Measurements from ENCODE around the gene ATXN7L1. TPM values are rescaled to one million over a fixed set of nuclear protein-coding genes. Genes with fewer than 3 reads are reported as not detected.

The ATXN7L1 gene
- total and polyA plus RNA-seq, 2 of the 8 experiments (the other 6 are each of a cell fraction or from before 2014, with no cell fraction given) = 14.3 to 34.0 TPM

GRCh38 chr7:105649727-105650381 is 226.5 kb downstream of the ATXN7L1 start:
- H2AK5ac ChIP-seq (ENCODE audit: low read depth, low read length) = no peak overlapping the region
- no peak for FAIRE-seq
- no peak overlapping the region for H3K4me2 ChIP-seq (ENCODE audit: insufficient read depth in 1 of 2, low read depth in 2 of 2, low read length in 2 of 2)
- ChIA-PET CTCF (ENCODE audit: partially characterized antibody) (interaction anchor here (1.0 to 11.8 kb wide), 7 partner anchors 7 to 393 kb away, joined by 3 to 158 read pairs (median 4); no protein-coding TSS in a partner anchor), POLR2A (ENCODE audit: partially characterized antibody) (interaction anchor here (0.6 to 4.6 kb wide), 3 partner anchors 11 to 47 kb away, joined by 3 to 23 read pairs (median 3); no protein-coding TSS in a partner anchor)
- no peaks in the 10 kb centered on the region; a peak in 1 of 4 replicates for H3K79me2 ChIP-seq (ENCODE audit: control insufficient read depth in 1 of 2, insufficient read depth in 2 of 2, low read length in 2 of 2)
- H4K20me1 ChIP-seq (replicated peaks in 1 of 2; ENCODE audit: control insufficient read depth in 1 of 2, insufficient read depth in 2 of 2, low read length in 2 of 2) = no peaks in the 10 kb centered on the region
- no peak overlapping the region for H3K9ac ChIP-seq (replicated peaks in 1 of 4; ENCODE audit: extremely low read depth in 1 of 4, low read depth in 3 of 4, low read length in 3 of 4)
- H2BK20ac ChIP-seq (ENCODE audit: low read length) = no peak overlapping the region
- 91% methylated on average over 4 of the region's 4 CpGs; no CpG with 5 or more reads in 1 of the 2 experiments for WGBS, 2 experiments (ENCODE audit: extremely low coverage in 1 of 2, insufficient coverage in 1 of 2, insufficient read length in 1 of 2, insufficient replicate concordance in 2 of 2, low coverage in 1 of 2, low lambda C conversion rate in 2 of 2, missing lambda C conversion rate in 1 of 2)
- peaks cover 18 to 42% (median 23%) of the 10 kb centered on the region in 4 experiments for H3K4me1 ChIP-seq (replicated peaks in 1 of 4; ENCODE audit: control insufficient read depth in 3 of 4, insufficient read depth in 4 of 4, low read length in 3 of 4)
- no peak overlapping the region for H2BK5ac ChIP-seq (ENCODE audit: low read depth, low read length)
- no peak overlapping the region for H3K4ac ChIP-seq (replicated peaks; ENCODE audit: insufficient read length, low read depth, low read length)
- H3K79me1 ChIP-seq (ENCODE audit: low read depth, low read length) = 0 out of 2 replicates have a peak, but pooled peaks cover 2% of the 10 kb centered on the region
- no peak overlapping the region for H2BK15ac ChIP-seq (ENCODE audit: low read length)
- no peak overlapping the region for H2BK12ac ChIP-seq (ENCODE audit: low read depth, low read length)
- H3K56ac ChIP-seq (replicated peaks; ENCODE audit: insufficient read length, low read depth, low read length) = no peak overlapping the region
- H3K14ac ChIP-seq (ENCODE audit: insufficient read length) = no peak overlapping the region
- no peaks in the 10 kb centered on the region for H3K9me3 ChIP-seq (ENCODE audit: insufficient read depth in 2 of 2, low read depth in 1 of 2, low read length in 1 of 2)
- H3K23me2 ChIP-seq (ENCODE audit: low read depth, low read length) = no peaks in the 10 kb centered on the region
- no peak overlapping the region for H3K4me3 ChIP-seq (ENCODE audit: extremely low read depth in 1 of 4, insufficient read depth in 2 of 4, low read depth in 3 of 4, low read length in 4 of 4)
- H4K91ac ChIP-seq (replicated peaks; ENCODE audit: insufficient read length, low read length) = no peak overlapping the region
- no peak overlapping the region for H3K18ac ChIP-seq (ENCODE audit: extremely low read depth, low read length)
- no peak overlapping the region for H3K23ac ChIP-seq (ENCODE audit: insufficient read length)
- H4K5ac ChIP-seq (ENCODE audit: insufficient read length, low read depth, low read length) = no peak overlapping the region
- no peak overlapping the region for H2BK120ac ChIP-seq (replicated peaks; ENCODE audit: low read depth, low read length)
- no peak overlapping the region for H3K27ac ChIP-seq (ENCODE audit: low read depth, low read length)
- no peak overlapping the region for H2AFZ ChIP-seq (ENCODE audit: low read length)
- no peak for DNase-seq (ENCODE audit: low read depth in 1 of 2, low spot score in 2 of 2)
- H4K8ac ChIP-seq (ENCODE audit: extremely low read depth, insufficient read depth, low read length) = no peak overlapping the region
- H3K27me3 ChIP-seq (replicated peaks in 1 of 4; ENCODE audit: control insufficient read depth in 3 of 4, extremely low read depth in 1 of 4, insufficient read depth in 3 of 4, low read length in 3 of 4) = no peaks in the 10 kb centered on the region; a peak in 1 of 7 replicates
- H3K36me3 ChIP-seq (ENCODE audit: control insufficient read depth in 2 of 4, insufficient read depth in 4 of 4, low read length in 3 of 4) = no peaks in the 10 kb centered on the region
- TF ChIP-seq SP2 (IDR thresholded peaks at IDR 0.05; ENCODE audit: low read length) (no peak), SIN3A (conservative IDR thresholded peaks at IDR 0.05 in 1 of 2, IDR thresholded peaks at IDR 0.05 in 1 of 2; ENCODE audit: low read depth in 1 of 2, low read length in 2 of 2) (no peak), KDM5A (IDR thresholded peaks at IDR 0.05; ENCODE audit: low read length) (no peak), BRCA1 (IDR thresholded peaks at IDR 0.05; ENCODE audit: low read depth, low read length) (no peak), POU5F1 (IDR thresholded peaks at IDR 0.05; ENCODE audit: low read depth, low read length) (no peak), NRF1 (IDR thresholded peaks at IDR 0.05; ENCODE audit: low read depth, low read length) (no peak), BACH1 (IDR thresholded peaks at IDR 0.05; ENCODE audit: low read length) (no peak), RFX5 (IDR thresholded peaks at IDR 0.05; ENCODE audit: borderline replicate concordance, low read depth, low read length) (no peak)
- TF ChIP-seq, protein P1, sequence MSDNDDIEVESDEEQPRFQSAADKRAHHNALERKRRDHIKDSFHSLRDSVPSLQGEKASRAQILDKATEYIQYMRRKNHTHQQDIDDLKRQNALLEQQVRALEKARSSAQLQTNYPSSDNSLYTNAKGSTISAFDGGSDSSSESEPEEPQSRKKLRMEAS (IDR thresholded peaks at IDR 0.05) = no peak

Measured in H1 (cell line).